Dermis blood vessel endothelial cell (primary cell): ENCODE measurements around the gene COLQ. TPM values are rescaled to one million over a fixed set of nuclear protein-coding genes. Genes with fewer than 3 reads are reported as not detected.
A peak's percentile ranks its signal among the peaks of the same experiment; 100 is the strongest.

ENCODE experiments used
- DNase-seq: peaks from one replicate; pipeline ENCODE4 v3.0.0; 2010
- total RNA-seq: library from RNA; depleted of rRNA; stranded (reverse); fragments of >200 nt; gene quantifications from 2 replicates; pipeline ENCODE4 v1.2.3, GENCODE V29; 2014

COLQ gene
- total RNA-seq, 1 donor from 2014 or later = 1.0 TPM

DNA sequence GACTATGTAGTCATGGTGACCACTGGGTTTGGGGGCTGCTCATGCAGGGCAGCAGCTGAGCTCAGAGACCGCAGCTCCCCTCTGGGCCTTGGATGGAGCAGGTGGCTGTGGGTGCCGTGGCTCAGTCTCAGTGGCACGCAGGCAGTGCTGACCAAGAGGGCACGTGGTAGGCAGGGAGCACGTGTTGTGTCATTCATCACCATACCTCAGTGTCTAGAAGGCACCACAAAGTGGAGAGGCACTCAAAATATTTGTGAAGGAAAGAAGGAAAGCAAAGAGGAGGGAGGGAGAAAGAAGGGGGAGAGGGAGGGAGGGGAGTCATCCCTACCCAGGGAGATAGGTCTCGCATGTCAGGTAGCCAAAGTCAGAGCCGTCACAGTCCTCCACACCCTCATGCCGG is 68.0 kb downstream of the COLQ start:
- DNase-seq = no peak

DNA sequence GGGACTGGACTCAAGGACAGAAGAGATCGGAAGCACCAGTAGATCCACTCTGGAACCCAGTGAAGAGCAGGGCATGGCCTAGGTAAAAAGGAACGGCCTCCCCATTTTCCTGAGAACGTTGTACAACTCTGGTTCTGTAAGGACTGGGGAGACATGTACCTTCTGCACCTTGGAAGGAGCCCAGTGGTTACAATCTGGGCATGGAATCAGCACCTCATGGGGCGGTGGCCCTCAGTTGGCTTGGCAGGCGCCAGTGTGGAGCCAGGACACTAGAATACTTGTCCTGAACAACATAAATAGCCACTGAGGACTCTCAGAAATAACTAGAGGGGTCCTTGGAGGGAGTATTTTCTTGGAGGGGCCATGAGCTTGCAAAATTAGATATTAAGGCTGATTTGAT is 68.5 kb downstream of the COLQ start:
- no peak for DNase-seq

- DNase-seq = no peak
These were observed 69.3 kb downstream of the COLQ start for GRCh38 chr3:15452156-15452555.

GRCh38 chr3:15451216-15452113 is 70.0 kb downstream of the COLQ start:
- DNase-seq = no peak

DNA sequence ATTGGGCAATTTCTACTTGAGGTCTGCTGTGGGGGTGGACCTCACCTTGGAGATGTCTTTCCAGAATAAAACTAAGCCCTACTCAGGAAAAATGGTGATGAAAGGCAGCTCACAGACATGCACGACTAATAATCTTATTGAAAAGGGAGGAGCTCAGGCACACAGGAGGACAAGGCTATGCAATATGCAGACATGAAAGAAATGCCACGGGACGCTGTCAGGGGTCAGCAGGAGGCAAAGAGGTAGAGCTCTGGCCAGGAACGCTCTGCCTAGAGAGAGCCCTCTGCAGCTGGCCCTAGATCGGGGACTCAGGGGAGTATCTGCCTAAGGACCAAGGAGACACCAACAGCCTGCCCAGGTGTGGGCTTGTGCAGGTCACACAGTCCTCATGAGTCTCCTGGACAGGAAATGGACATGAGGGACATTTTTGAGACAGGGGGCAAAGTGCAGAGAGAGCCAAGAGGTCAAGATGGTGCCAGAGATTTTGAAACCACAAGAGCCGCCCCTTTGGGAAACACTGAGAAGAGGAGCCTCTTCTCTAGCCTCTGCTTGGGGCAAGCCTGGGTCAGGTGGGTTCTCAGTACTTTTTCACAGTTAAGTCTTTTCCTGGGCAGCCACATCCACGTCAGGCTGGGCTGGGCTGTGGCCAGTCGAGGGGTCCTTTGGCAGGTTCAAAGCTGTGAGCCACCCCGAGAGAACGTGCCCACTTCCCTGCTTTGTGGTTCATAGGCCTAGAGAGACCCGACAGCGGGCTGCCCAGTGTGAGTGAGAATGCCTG is 70.9 kb downstream of the COLQ start:
- DNase-seq = no peak

DNA sequence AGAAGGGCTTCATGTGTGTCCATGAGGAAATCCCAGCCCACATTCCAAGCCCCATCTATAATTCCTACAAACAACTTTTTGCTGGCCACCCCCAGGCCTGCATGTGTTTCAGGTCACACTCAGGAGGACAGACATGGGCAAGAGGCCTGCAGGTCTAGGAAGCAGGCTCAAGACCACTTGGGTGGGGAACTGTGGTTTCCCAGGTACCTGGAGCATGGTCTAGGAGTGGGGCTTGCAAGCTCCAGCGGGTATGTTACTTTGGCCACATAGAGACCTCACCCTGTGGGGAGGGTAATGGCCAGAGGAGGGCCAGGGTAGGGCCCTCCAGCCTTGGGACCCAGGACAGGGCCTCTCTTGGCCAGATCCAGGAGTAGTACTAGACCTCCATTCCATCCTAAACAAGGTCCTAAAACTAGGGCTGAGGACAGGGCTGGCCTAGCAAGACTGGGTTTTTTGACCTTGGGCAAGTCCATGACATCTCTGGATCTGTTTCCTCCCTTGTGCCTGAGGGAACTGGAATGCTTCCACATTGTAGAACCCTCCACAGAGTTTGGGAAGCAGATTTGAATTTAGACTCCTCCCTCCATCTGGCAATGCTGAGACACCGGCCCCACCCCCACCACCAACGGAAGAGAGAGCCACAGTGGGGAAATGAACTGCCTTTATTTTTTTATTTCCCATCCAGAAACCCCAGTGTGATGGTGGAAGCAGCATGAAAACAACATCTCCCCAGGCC is 71.8 kb downstream of the COLQ start:
- no peak for DNase-seq

DNA sequence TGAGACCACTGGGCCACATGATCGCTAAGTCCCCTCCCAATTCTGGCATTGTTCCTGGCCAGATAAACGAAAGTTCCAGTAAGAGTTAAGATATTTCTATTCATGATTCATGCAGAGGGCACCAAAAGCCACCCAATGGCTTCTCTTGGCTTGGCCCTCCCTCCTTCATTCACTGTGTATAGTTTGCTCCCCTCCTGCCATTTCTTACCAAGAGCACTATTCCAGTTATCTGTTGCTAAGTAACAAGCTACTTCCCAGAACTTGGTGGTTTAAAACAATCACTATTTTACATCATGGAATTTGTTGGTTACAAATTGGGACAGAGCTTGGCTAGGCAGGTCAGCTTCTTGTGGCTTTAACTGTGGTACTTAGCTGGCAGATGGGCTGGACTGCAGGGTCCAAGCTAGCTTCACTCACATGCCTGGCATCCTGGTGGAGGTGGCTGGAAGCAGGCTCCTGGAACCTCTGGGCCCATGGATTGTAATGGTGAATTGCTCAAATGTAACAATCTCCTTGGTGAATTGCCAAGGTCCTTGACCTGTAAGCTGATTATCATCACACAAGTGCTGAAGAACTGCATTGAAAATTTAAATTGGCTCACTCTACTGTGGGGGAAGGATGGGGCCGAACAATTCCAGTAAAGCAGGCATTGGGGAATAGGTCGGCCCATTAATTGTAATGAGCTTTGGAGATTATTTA is 77.5 kb downstream of the COLQ start:
- no peak for DNase-seq

DNA sequence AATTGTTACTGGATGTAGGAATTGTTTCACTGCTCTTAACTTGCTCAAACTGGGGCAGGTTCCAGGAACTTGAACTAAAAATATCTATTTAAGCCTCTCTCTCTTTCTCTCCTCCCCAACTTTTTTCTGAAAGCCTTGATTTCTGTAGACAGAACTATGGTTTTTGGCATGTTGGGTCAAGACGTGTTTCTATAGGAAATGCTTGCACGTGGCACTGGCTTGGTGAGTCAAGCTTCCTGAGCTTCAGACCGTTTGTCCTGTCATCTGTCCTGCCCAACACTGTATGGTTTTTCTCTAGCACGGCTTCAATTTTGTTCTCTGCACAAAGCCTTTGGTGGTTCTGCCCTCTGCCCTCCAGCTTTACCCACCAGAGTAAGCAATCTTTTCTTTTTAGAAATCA is 80.6 kb downstream of the COLQ start:
- peak; percentile 83 for DNase-seq

DNA sequence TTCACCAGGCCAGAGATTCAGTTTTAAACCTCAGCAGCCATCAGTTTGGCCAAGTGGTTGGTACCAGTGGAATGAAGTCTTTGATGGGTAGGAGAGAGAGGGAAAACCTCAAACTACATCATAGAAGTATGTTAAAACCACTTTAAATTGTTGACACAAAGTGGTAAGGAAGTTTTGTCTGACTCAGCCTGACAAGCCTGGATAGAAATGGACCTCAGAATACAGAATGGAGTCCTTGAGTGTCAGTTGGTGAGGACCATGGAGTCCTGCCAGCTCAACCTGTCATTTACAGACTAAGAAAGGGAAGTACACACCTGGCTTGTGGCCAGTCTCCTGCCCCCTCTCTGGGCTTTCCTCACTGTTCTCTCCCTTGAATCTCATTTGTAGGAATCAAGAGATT is 82.0 kb downstream of the COLQ start:
- DNase-seq = peak; percentile 33

DNA sequence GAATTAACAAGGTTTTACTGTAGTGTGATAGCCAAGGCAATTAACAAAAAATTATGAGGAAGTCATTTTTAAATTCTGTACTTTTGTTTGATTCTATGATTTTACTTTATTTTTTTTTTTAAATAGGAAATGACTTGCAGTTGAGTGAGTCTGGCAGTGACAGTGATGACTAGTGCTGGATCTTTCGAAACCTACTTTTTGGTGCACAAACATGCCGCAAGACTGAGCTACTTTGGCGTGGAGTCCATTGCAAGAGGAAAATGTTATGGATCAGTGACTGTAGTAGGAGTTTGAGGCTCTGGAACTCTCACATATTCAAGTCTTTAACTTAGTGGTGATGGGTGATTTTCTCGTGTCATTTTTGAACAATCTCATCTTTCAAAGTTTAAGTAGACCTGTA is 82.5 kb downstream of the COLQ start:
- DNase-seq = peak; percentile 12

DNA sequence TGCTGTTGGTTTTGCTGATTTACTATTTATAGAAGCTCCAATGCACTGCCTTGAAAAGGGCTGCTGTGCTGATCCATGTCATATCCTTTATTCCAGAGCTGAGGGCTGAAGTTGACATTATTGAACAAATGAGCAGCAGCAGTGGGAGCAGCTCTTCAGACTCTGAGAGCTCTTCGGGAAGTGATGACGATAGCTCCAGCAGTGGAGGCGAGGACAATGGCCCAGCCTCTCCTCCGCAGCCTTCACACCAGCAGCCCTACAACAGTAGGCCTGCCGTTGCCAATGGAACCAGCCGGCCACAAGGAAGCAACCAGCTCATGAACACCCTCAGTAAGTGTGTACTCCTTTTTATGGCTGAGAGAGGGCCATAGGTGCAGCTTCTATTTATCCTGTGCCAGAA is 85.3 kb downstream of the COLQ start:
- DNase-seq = no peak

- no peak for DNase-seq
These were observed 86.8 kb downstream of the COLQ start for GRCh38 chr3:15434756-15435155.

DNA sequence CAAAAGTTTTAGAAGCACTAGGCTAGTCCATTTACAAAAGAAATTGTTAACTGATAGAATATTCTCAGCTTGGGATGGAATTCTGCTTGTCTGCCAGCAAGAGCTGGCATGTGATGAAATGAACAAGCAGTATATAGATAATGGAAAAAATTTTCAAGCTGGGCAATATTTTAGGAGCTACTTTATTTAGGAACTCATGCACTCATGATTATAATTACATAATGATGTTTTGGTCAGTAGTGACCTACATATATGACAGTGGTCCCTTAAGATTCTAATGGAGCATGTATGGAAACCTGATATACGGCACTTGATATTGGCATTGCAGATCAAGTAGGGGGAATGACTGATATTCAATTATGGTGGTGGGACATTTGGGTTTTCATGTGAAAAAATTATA is 88.0 kb downstream of the COLQ start:
- DNase-seq = no peak

DNA sequence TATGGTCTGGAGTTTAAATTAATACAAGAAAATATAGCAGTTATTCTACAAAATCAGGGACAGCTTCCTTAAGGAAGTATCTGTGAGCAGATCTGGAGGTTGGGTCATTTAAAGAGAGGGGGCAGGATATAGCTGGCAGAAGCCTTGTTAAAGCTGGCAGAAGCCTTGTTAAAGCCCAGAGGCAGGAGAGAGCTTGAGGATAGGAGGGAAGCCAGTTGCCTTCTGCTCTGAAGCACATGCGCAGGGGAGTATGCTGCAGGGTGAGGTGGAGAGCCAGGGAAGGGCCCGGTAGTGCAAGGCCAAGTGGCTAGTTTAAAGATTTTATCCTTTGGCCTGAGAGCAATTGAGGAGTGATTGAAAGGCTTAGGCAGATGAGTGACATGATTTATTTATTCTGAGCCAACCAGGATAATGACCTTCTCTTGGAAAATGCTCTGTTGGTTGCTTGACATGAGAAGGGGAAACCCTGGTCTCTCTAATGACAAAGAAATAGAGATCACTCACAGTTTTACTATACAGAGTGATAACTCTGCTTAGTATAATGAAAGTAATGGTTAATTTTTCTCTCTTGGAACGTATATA is 90.2 kb downstream of the COLQ start:
- DNase-seq = no peak

- DNase-seq = no peak
These were observed 90.9 kb downstream of the COLQ start for GRCh38 chr3:15430624-15431023.

DNA sequence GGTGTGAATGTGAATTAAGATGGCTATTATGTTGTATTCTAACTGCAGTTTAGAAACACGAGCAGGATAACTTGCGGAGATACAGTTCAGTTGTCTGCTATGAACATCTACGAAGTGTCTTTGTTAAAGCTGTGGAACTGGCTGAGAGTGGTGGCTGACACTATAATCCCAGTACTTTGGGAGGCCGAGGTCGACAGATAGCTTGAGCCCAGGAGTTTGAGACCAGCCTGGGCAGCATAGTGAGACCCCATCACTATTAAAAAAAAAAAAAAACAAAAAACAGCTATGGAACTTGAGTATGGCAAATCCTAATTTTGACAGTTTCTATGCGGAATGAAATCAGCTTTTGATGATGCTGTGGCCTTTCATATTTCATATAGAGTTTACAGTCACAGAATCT is 92.4 kb downstream of the COLQ start:
- DNase-seq = no peak

GRCh38 chr3:15428539-15428938 is 93.0 kb downstream of the COLQ start:
- peak; percentile 23 for DNase-seq

GRCh38 chr3:15427981-15428380 is 93.5 kb downstream of the COLQ start:
- peak; percentile 11 for DNase-seq

GRCh38 chr3:15427182-15427880 is 94.2 kb downstream of the COLQ start, which contains the start of the genes EAF1 and METTL6:
TSS of gene EAF1 (plus strand) at chr3:15427598. CDS start at chr3:15427780, 182 bp downstream.
TSS of gene METTL6 (minus strand) at chr3:15427544. CDS start at chr3:15426511, 1,033 bp downstream.
- peak; percentile 78 for DNase-seq

- DNase-seq = peak; percentile 5
These were observed 94.9 kb downstream of the COLQ start for GRCh38 chr3:15426579-15427118.

- DNase-seq = peak; percentile 34
These were observed 100.6 kb downstream of the COLQ start for GRCh38 chr3:15420871-15421270.
